Astrocyte of the spinal cord (primary cell): ENCODE data around the gene RDH13.
A peak's percentile ranks its signal among the peaks of the same experiment; 100 is the strongest.

Source experiments
- DNase-seq: peaks from one replicate; pipeline ENCODE4 v3.0.0; 2011; ENCODE audit warnings: low read depth, low spot score
- H3K4me3 ChIP-seq: 2 replicates; pipeline ENCODE4 v1.5.1; 2011; ENCODE audit warnings: low read depth, mild to moderate bottlenecking, low read length, moderate library complexity
- CTCF ChIP-seq: IDR thresholded peaks from 2 replicates; pipeline ENCODE4 v1.5.1; 2012; ENCODE audit warnings: low read depth, mild to moderate bottlenecking, low read length, inconsistent platforms
- in situ Hi-C: cut with HindIII; loops from 2 replicates; pipeline ENCODE4 v1.10.0; 2017; ENCODE audit warnings: low sequenced_read_pairs

Gene RDH13

GRCh38 chr19:55080968-55081769 lies 18.2 kb upstream of the RDH13 start:
- H3K4me3 ChIP-seq: peak overlapping the region; percentile 39
- in situ Hi-C loops: no loop called here
- TF ChIP-seq CTCF: no peak
- peak; percentile 68 for DNase-seq

GRCh38 chr19:55080121-55080967 lies 17.4 kb upstream of the RDH13 start:
- in situ Hi-C loops: no loop called here
- no peak overlapping the region for H3K4me3 ChIP-seq
- TF ChIP-seq CTCF: no peak
- peak; percentile 51 for DNase-seq

- in situ Hi-C loops: no loop called here
- H3K4me3 ChIP-seq: no peak overlapping the region
- no peak for TF ChIP-seq CTCF
- no peak for DNase-seq
Measured at GRCh38 chr19:55079400-55080038, 16.6 kb upstream of the RDH13 start.

GRCh38 chr19:55078996-55079395 lies 16.0 kb upstream of the RDH13 start:
- TF ChIP-seq CTCF: no peak
- H3K4me3 ChIP-seq: no peak overlapping the region
- in situ Hi-C loops: no loop called here
- DNase-seq: no peak

- no peak for TF ChIP-seq CTCF
- DNase-seq: no peak
- H3K4me3 ChIP-seq: no peak overlapping the region
- in situ Hi-C loops: no loop called here
Measured at GRCh38 chr19:55077106-55077505, 14.2 kb upstream of the RDH13 start.

- no peak for TF ChIP-seq CTCF
- no peak overlapping the region for H3K4me3 ChIP-seq
- in situ Hi-C loops: no loop called here
- DNase-seq: no peak
Measured at GRCh38 chr19:55076321-55076720, 13.4 kb upstream of the RDH13 start.
